GM06990 (cell line): ENCODE results near the gene ZSCAN21.
A peak's percentile ranks its signal among the peaks of the same experiment; 100 is the strongest.

ENCODE experiments used
- DNase-seq: peaks from one replicate; pipeline ENCODE4 v3.0.0-alpha.2; 2011; ENCODE audit not compliant: insufficient read length; ENCODE audit errors: extremely low read depth
- H3K27me3 ChIP-seq: replicated peaks from 2 replicates; pipeline ENCODE4 v1.6.0; 2011; ENCODE audit warnings: low read length; ENCODE audit not compliant: control insufficient read depth, insufficient read depth
- H3K36me3 ChIP-seq: 2 replicates; pipeline ENCODE4 v1.5.1; 2011; ENCODE audit warnings: low read length; ENCODE audit not compliant: control insufficient read depth, insufficient read depth
- H3K4me3 ChIP-seq: replicated peaks from 2 replicates; pipeline ENCODE4 v1.5.1; 2011; ENCODE audit warnings: low read depth, mild to moderate bottlenecking, control low read depth, low read length
- TF ChIP-seq, protein P1 (sequence below): IDR thresholded peaks from 2 replicates; pipeline ENCODE4 v1.5.1; 2011; ENCODE audit warnings: low read length, control low read depth, mild to moderate bottlenecking, inconsistent platforms; ENCODE audit not compliant: insufficient read depth, poor library complexity, severe bottlenecking

The ZSCAN21 gene

DNA sequence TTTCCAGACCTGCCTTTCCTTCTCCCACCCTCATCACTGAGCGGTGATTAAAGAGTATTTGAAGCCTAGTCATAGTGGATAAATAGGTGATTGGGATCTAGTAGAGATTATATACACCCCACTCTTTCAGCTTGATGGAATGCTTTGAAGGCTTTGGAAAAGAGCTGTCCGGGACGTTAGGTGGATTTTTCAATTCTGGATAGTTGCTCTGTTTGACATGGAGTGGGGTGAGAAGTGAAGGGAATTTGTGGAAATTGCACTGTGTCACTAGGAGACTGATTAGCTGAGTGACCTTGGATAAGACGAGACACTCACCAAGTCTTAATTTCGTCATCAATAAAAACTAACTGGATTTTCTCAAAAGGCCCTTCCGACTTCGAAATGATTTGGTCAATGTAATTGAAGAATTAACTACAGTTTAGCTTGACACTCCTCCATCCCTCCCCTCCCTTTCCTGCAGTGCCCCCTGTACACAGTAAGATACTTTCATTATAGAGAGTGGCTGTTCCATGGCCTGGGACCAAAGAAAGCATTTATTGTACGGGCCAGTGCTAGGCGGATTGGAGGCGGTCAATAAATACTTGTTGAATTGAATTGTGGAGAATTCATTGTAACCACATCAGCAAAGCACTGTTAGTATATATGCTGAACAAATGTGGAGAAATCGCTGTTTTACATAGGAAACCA, 33.2 kb upstream of the ZSCAN21 start:
- Histone ChIP-seq H3K36me3 (no peaks in the 10 kb centered on the region; the same call in 1 of the 2 replicates), H3K4me3 (peak overlapping the region; percentile 91), H3K27me3 (no peaks in the 10 kb centered on the region)
- TF ChIP-seq, protein P1, sequence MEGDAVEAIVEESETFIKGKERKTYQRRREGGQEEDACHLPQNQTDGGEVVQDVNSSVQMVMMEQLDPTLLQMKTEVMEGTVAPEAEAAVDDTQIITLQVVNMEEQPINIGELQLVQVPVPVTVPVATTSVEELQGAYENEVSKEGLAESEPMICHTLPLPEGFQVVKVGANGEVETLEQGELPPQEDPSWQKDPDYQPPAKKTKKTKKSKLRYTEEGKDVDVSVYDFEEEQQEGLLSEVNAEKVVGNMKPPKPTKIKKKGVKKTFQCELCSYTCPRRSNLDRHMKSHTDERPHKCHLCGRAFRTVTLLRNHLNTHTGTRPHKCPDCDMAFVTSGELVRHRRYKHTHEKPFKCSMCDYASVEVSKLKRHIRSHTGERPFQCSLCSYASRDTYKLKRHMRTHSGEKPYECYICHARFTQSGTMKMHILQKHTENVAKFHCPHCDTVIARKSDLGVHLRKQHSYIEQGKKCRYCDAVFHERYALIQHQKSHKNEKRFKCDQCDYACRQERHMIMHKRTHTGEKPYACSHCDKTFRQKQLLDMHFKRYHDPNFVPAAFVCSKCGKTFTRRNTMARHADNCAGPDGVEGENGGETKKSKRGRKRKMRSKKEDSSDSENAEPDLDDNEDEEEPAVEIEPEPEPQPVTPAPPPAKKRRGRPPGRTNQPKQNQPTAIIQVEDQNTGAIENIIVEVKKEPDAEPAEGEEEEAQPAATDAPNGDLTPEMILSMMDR: no peak
- no peak for DNase-seq

DNA sequence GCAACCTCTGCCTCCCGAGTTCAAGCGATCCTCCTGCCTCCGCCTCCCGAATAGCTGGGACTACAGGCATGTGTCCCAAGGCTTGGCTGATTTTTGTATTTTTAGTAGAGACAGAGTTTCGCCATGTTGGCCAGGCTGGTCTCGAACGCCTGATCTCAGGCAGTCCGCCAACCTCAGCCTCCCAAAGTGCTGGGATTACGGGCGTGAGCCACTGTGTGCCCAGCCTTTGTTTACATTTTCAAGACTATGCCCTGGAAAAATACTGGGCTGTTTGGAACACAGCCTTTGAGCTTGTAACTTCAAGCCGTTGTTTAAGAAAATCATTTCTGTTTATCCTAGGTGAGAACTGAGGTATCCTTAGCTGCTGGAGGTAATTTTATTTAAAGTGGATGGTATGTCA, 32.3 kb upstream of the ZSCAN21 start:
- Histone ChIP-seq H3K27me3 (no peaks in the 10 kb centered on the region), H3K36me3 (peaks cover 2% of the 10 kb centered on the region; the same call in 1 of the 2 replicates), H3K4me3 (no peak overlapping the region)
- TF ChIP-seq, protein P1: no peak
- DNase-seq: no peak

DNA sequence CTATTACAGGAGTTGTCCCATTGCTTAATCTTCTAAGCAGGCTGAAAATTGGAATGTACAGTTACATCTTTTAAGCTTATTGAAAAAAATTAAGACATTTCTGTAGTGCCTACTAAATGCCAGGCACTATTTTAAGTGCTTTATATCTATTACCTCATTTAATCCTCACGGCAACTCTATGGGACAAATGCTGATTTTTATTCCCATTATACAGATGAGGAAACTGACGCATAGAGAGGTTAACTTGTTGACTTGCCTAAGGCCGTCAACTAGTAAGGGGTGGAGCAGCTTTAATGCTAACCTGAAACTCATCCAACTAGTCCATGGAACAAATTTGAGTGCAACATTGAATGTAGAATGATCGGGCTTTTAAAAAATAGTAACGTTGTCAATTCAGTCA, 31.7 kb upstream of the ZSCAN21 start:
- H3K27me3 ChIP-seq: no peaks in the 10 kb centered on the region
- no peak for DNase-seq
- no peak overlapping the region for H3K4me3 ChIP-seq
- TF ChIP-seq, protein P1: no peak
- H3K36me3 ChIP-seq: peaks cover 4% of the 10 kb centered on the region

DNA sequence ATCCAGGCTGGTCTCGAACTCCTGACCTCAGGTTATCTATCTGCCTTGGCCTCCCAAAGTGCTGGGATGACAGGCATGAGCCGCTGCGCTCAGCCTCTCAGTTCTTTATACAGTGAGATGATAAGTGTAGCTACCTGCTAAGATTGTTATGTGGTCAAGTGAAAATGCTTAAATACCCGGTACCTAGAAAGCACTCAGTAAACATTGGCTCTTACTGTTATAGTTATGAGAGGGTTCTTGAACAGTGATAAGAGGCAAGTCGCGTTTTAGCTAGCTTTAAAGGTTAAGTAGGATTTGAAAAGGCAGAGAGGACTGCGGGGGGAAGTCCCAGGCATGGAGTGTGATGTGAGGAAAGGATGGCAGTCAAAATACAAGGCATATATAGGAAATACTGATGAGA, 29.7 kb upstream of the ZSCAN21 start:
- TF ChIP-seq, protein P1: no peak
- H3K27me3 ChIP-seq: no peaks in the 10 kb centered on the region
- no peak for DNase-seq

DNA sequence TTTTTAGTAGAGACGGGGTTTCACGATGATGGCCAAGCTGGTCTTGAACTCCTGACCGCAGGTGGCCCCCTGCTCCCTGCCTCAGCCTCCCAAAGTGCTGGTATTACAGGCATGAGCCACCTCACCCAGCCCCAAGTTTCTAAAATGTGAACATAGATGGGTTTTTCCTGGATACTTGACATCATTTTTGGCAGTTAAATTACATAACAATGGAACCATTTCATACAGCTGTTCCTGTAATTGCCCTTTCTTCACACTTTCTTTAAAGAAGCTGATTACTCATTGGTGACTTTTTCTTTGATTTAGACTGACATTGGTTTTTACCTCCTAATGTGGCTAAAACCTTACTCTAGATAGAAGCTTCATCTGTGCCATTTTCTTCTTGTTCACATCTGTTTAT, 28.3 kb upstream of the ZSCAN21 start:
- TF ChIP-seq, protein P1: no peak
- Histone ChIP-seq H3K27me3 (no peaks in the 10 kb centered on the region), H3K36me3 (peaks cover 19% of the 10 kb centered on the region), H3K4me3 (no peak overlapping the region)
- no peak for DNase-seq

More for the DNA sequence above, 29.7 kb upstream of the ZSCAN21 start:
- peaks cover 17% of the 10 kb centered on the region for H3K36me3 ChIP-seq
- H3K4me3 ChIP-seq: no peak overlapping the region
